ENCODE measurements around the gene CERK.

CERK gene

DNA sequence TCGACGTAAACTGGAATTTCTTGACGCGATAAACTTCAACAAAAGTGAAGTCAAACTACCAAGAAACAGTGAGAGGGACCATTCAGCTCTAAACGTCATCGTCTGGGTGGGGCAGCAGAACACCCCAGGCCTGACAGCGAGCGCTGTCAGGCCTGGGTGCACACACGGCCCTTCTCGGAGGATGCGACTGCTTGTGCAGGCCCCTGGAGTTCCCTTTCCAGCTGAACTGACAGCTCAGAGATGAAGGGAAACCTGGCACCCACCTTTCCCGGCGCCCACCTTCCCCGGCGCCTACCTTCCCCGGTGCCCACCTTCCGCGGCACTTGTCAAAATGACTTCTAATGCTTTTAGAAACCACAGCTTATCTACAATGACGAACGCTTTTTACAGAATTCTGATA, 47.9 kb downstream of the CERK start:
- Histone ChIP-seq H3K79me2 (ENCODE audit: control insufficient read depth, insufficient read depth, low read length) (no peaks in the 10 kb centered on the region), H3K4me1 (ENCODE audit: control insufficient read depth, low read depth, low read length) (no peaks in the 10 kb centered on the region), H4K5ac (ENCODE audit: low read length) (no peak overlapping the region), H3K23ac (ENCODE audit: low read length) (no peak overlapping the region), H3K9ac (ENCODE audit: low read length) (no peak overlapping the region), H3K36me3 (ENCODE audit: control insufficient read depth, insufficient read depth, low read length) (peaks cover 17% of the 10 kb centered on the region), H3K4ac (ENCODE audit: low read depth, low read length) (no peak overlapping the region), H3K27ac (ENCODE audit: low read depth, low read length) (no peak overlapping the region), H4K8ac (ENCODE audit: low read depth, low read length) (no peak overlapping the region), H3K4me2 (ENCODE audit: low read length) (no peak overlapping the region), H3K79me1 (ENCODE audit: low read length) (no peaks in the 10 kb centered on the region), H2BK120ac (ENCODE audit: low read depth, low read length) (no peak overlapping the region), H2BK5ac (ENCODE audit: low read length) (no peak overlapping the region), H3K56ac (ENCODE audit: low read length) (no peak overlapping the region), H2BK15ac (replicated peaks; ENCODE audit: low read depth) (no peak overlapping the region), H3K27me3 (ENCODE audit: insufficient read depth, low read length, poor library complexity) (no peaks in the 10 kb centered on the region), H3K18ac (ENCODE audit: low read length) (no peak overlapping the region), H2AK5ac (ENCODE audit: low read length) (no peak overlapping the region), H3K4me3 (ENCODE audit: low read length) (no peak overlapping the region)
- no CpG with 5 or more reads among the region's 20 CpGs for WGBS (ENCODE audit: extremely low coverage, insufficient coverage, low lambda C conversion rate)
- no peak for DNase-seq

- no peak overlapping the region for H2AK5ac ChIP-seq (ENCODE audit: low read length)
- no peak overlapping the region for H4K8ac ChIP-seq (ENCODE audit: low read depth, low read length)
- H3K18ac ChIP-seq (ENCODE audit: low read length), result no peak overlapping the region
- H3K79me2 ChIP-seq (ENCODE audit: control insufficient read depth, insufficient read depth, low read length), result no peaks in the 10 kb centered on the region
- H3K23ac ChIP-seq (ENCODE audit: low read length), result no peak overlapping the region
- no peak overlapping the region for H2BK15ac ChIP-seq (replicated peaks; ENCODE audit: low read depth)
- WGBS (ENCODE audit: extremely low coverage, insufficient coverage, low lambda C conversion rate), result no CpG with 5 or more reads among the region's 11 CpGs
- no peak overlapping the region for H3K9ac ChIP-seq (ENCODE audit: low read length)
- no peak overlapping the region for H2BK5ac ChIP-seq (ENCODE audit: low read length)
- H3K79me1 ChIP-seq (ENCODE audit: low read length), result no peaks in the 10 kb centered on the region
- H3K27me3 ChIP-seq (ENCODE audit: insufficient read depth, low read length, poor library complexity), result no peaks in the 10 kb centered on the region
- no peak overlapping the region for H4K5ac ChIP-seq (ENCODE audit: low read length)
- DNase-seq, result no peak
- H3K56ac ChIP-seq (ENCODE audit: low read length), result no peak overlapping the region
- no peak overlapping the region for H3K4ac ChIP-seq (ENCODE audit: low read depth, low read length)
- no peak overlapping the region for H3K4me3 ChIP-seq (ENCODE audit: low read length)
- peaks cover 9% of the 10 kb centered on the region for H3K36me3 ChIP-seq (ENCODE audit: control insufficient read depth, insufficient read depth, low read length)
- H3K4me2 ChIP-seq (ENCODE audit: low read length), result no peak overlapping the region
- no peaks in the 10 kb centered on the region for H3K4me1 ChIP-seq (ENCODE audit: control insufficient read depth, low read depth, low read length)
- H3K27ac ChIP-seq (ENCODE audit: low read depth, low read length), result no peak overlapping the region
- H2BK120ac ChIP-seq (ENCODE audit: low read depth, low read length), result no peak overlapping the region
Observed at GRCh38 chr22:46688949-46689348, 49.1 kb downstream of the CERK start.

DNA sequence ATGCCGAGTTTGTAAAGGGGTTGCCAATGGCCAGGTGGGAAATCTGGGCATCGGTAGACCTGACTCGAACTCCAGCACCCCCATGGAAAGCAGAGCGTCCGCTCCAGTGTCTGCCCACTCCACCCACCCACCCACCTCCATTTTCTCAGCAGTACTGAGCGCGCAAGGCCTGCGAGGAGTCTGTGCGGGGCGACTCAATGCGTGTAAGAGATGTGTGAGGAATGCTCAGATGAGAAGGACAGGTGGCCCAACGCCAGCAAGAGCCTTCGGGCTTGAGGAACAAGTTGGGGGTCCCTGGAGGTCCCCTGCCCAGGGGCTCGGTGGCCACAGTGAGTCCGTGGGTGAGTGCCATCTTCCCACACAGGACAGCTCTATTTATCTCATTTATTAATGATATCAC, 50.6 kb downstream of the CERK start:
- Histone ChIP-seq H3K23ac (ENCODE audit: low read length) (no peak overlapping the region), H3K4me1 (ENCODE audit: control insufficient read depth, low read depth, low read length) (no peaks in the 10 kb centered on the region), H3K79me2 (ENCODE audit: control insufficient read depth, insufficient read depth, low read length) (no peaks in the 10 kb centered on the region), H2BK120ac (ENCODE audit: low read depth, low read length) (no peak overlapping the region), H3K9ac (ENCODE audit: low read length) (no peak overlapping the region), H4K5ac (ENCODE audit: low read length) (no peak overlapping the region), H3K36me3 (ENCODE audit: control insufficient read depth, insufficient read depth, low read length) (peaks cover 6% of the 10 kb centered on the region), H2AK5ac (ENCODE audit: low read length) (no peak overlapping the region), H2BK5ac (ENCODE audit: low read length) (no peak overlapping the region), H3K4me2 (ENCODE audit: low read length) (no peak overlapping the region), H3K27me3 (ENCODE audit: insufficient read depth, low read length, poor library complexity) (no peaks in the 10 kb centered on the region), H3K79me1 (ENCODE audit: low read length) (no peaks in the 10 kb centered on the region), H3K18ac (ENCODE audit: low read length) (no peak overlapping the region), H3K56ac (ENCODE audit: low read length) (no peak overlapping the region), H4K8ac (ENCODE audit: low read depth, low read length) (no peak overlapping the region), H3K4ac (ENCODE audit: low read depth, low read length) (no peak overlapping the region), H3K27ac (ENCODE audit: low read depth, low read length) (no peak overlapping the region), H2BK15ac (replicated peaks; ENCODE audit: low read depth) (no peak overlapping the region), H3K4me3 (ENCODE audit: low read length) (no peak overlapping the region)
- no peak for DNase-seq
- WGBS (ENCODE audit: extremely low coverage, insufficient coverage, low lambda C conversion rate), result no CpG with 5 or more reads among the region's 15 CpGs

- no peaks in the 10 kb centered on the region for H3K27me3 ChIP-seq (ENCODE audit: insufficient read depth, low read length, poor library complexity)
- H3K23ac ChIP-seq (ENCODE audit: low read length), result no peak overlapping the region
- H3K9ac ChIP-seq (ENCODE audit: low read length), result no peak overlapping the region
- WGBS (ENCODE audit: extremely low coverage, insufficient coverage, low lambda C conversion rate), result no CpG with 5 or more reads among the region's 15 CpGs
- no peak overlapping the region for H3K4me2 ChIP-seq (ENCODE audit: low read length)
- H2BK5ac ChIP-seq (ENCODE audit: low read length), result no peak overlapping the region
- H4K8ac ChIP-seq (ENCODE audit: low read depth, low read length), result no peak overlapping the region
- peaks cover 6% of the 10 kb centered on the region for H3K36me3 ChIP-seq (ENCODE audit: control insufficient read depth, insufficient read depth, low read length)
- no peaks in the 10 kb centered on the region for H3K79me2 ChIP-seq (ENCODE audit: control insufficient read depth, insufficient read depth, low read length)
- H2BK15ac ChIP-seq (replicated peaks; ENCODE audit: low read depth), result no peak overlapping the region
- DNase-seq, result no peak
- no peak overlapping the region for H3K4me3 ChIP-seq (ENCODE audit: low read length)
- H3K4me1 ChIP-seq (ENCODE audit: control insufficient read depth, low read depth, low read length), result no peaks in the 10 kb centered on the region
- H3K79me1 ChIP-seq (ENCODE audit: low read length), result no peaks in the 10 kb centered on the region
- no peak overlapping the region for H4K5ac ChIP-seq (ENCODE audit: low read length)
- no peak overlapping the region for H3K4ac ChIP-seq (ENCODE audit: low read depth, low read length)
- no peak overlapping the region for H3K56ac ChIP-seq (ENCODE audit: low read length)
- no peak overlapping the region for H3K18ac ChIP-seq (ENCODE audit: low read length)
- H2BK120ac ChIP-seq (ENCODE audit: low read depth, low read length), result no peak overlapping the region
- no peak overlapping the region for H3K27ac ChIP-seq (ENCODE audit: low read depth, low read length)
- no peak overlapping the region for H2AK5ac ChIP-seq (ENCODE audit: low read length)
Observed at GRCh38 chr22:46687048-46687444, 51.0 kb downstream of the CERK start.

DNA sequence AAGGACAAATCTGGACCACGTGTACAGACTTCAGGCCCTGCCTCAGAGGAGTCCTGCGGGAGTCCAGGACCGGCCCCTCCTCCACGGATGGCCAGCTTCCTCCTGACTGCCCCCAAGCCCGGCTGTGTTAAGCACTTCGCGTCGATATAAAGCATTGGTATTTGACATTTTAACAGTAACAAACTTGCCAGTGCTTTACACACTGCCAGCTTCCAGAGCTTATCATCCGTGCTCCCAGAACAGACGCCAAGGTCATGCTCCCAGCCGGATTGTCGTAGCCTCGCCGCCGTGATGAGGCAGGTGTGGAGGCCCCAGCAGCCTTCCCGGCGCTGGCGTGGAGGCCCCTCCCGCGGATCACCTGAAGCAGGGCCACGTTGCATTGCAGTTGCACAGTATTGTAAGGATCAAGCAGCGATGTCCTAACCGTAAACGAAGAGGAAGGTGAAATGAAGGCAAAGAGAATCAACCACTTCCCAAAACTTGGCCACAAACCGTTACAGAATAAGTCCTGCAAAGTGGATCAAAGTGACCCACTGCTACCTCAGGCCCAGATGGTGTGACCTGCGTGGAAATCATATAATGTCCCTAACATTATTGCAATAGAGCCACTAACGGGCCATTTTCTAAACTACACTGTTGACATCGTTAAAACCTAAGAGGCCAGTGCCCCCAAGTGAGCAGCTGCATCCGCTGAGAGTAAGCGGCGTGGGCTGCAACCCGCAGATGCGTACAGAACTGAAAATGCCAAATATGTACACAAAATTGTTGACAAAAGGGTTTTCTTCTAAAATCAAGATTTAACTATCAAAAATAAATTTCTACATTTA, 51.6 kb downstream of the CERK start:
- no peak overlapping the region for H4K8ac ChIP-seq (ENCODE audit: low read depth, low read length)
- no peak overlapping the region for H3K4me3 ChIP-seq (ENCODE audit: low read length)
- no peak overlapping the region for H3K4me2 ChIP-seq (ENCODE audit: low read length)
- H3K9ac ChIP-seq (ENCODE audit: low read length), result no peak overlapping the region
- peaks cover 6% of the 10 kb centered on the region for H3K36me3 ChIP-seq (ENCODE audit: control insufficient read depth, insufficient read depth, low read length)
- H3K18ac ChIP-seq (ENCODE audit: low read length), result no peak overlapping the region
- no peaks in the 10 kb centered on the region for H3K79me1 ChIP-seq (ENCODE audit: low read length)
- no peak overlapping the region for H3K23ac ChIP-seq (ENCODE audit: low read length)
- H2BK120ac ChIP-seq (ENCODE audit: low read depth, low read length), result no peak overlapping the region
- no peak overlapping the region for H2BK15ac ChIP-seq (replicated peaks; ENCODE audit: low read depth)
- no peak overlapping the region for H3K4ac ChIP-seq (ENCODE audit: low read depth, low read length)
- no peaks in the 10 kb centered on the region for H3K27me3 ChIP-seq (ENCODE audit: insufficient read depth, low read length, poor library complexity)
- H2BK5ac ChIP-seq (ENCODE audit: low read length), result no peak overlapping the region
- no peaks in the 10 kb centered on the region for H3K4me1 ChIP-seq (ENCODE audit: control insufficient read depth, low read depth, low read length)
- H3K27ac ChIP-seq (ENCODE audit: low read depth, low read length), result no peak overlapping the region
- no peaks in the 10 kb centered on the region for H3K79me2 ChIP-seq (ENCODE audit: control insufficient read depth, insufficient read depth, low read length)
- no peak for DNase-seq
- no CpG with 5 or more reads among the region's 33 CpGs for WGBS (ENCODE audit: extremely low coverage, insufficient coverage, low lambda C conversion rate)
- no peak overlapping the region for H3K56ac ChIP-seq (ENCODE audit: low read length)
- H2AK5ac ChIP-seq (ENCODE audit: low read length), result no peak overlapping the region
- no peak overlapping the region for H4K5ac ChIP-seq (ENCODE audit: low read length)

- no peak for DNase-seq
- Histone ChIP-seq H3K27ac (ENCODE audit: low read depth, low read length) (no peak overlapping the region), H3K56ac (ENCODE audit: low read length) (no peak overlapping the region), H3K9ac (ENCODE audit: low read length) (no peak overlapping the region), H3K36me3 (ENCODE audit: control insufficient read depth, insufficient read depth, low read length) (peaks cover 4% of the 10 kb centered on the region), H3K79me1 (ENCODE audit: low read length) (no peaks in the 10 kb centered on the region), H3K23ac (ENCODE audit: low read length) (no peak overlapping the region), H3K4me3 (ENCODE audit: low read length) (no peak overlapping the region), H3K18ac (ENCODE audit: low read length) (no peak overlapping the region), H3K4ac (ENCODE audit: low read depth, low read length) (no peak overlapping the region), H3K4me2 (ENCODE audit: low read length) (no peak overlapping the region), H3K79me2 (ENCODE audit: control insufficient read depth, insufficient read depth, low read length) (no peaks in the 10 kb centered on the region), H3K27me3 (ENCODE audit: insufficient read depth, low read length, poor library complexity) (no peaks in the 10 kb centered on the region), H4K8ac (ENCODE audit: low read depth, low read length) (no peak overlapping the region), H4K5ac (ENCODE audit: low read length) (no peak overlapping the region), H3K4me1 (ENCODE audit: control insufficient read depth, low read depth, low read length) (no peaks in the 10 kb centered on the region), H2BK5ac (ENCODE audit: low read length) (no peak overlapping the region), H2AK5ac (ENCODE audit: low read length) (no peak overlapping the region), H2BK15ac (replicated peaks; ENCODE audit: low read depth) (no peak overlapping the region), H2BK120ac (ENCODE audit: low read depth, low read length) (no peak overlapping the region)
- WGBS (ENCODE audit: extremely low coverage, insufficient coverage, low lambda C conversion rate), result no CpG with 5 or more reads among the region's 10 CpGs
Observed at GRCh38 chr22:46684706-46685105, 53.3 kb downstream of the CERK start.
